Endodermal cell (in vitro differentiated cells): ENCODE data around the gene SELENON. TPM values are rescaled to one million over a fixed set of nuclear protein-coding genes. Genes with fewer than 3 reads are reported as not detected.

Experiments
- DNase-seq: peaks from one replicate; pipeline ENCODE4 v3.0.0-alpha.2; 2017
- H3K27ac ChIP-seq: 2 replicates; pipeline ENCODE4 v1.5.1; 2013; ENCODE audit warnings: mild to moderate bottlenecking, low read depth, low read length, moderate library complexity
- H3K27me3 ChIP-seq: 2 replicates; pipeline ENCODE4 v1.6.1; 2013; ENCODE audit warnings: mild to moderate bottlenecking, low read length, moderate library complexity; ENCODE audit not compliant: insufficient read depth, control insufficient read depth, poor library complexity, severe bottlenecking
- H3K36me3 ChIP-seq: 2 replicates; pipeline ENCODE4 v1.7.0; 2013; ENCODE audit warnings: mild to moderate bottlenecking, low read length, moderate library complexity; ENCODE audit not compliant: control insufficient read depth, insufficient read depth
- H3K4me1 ChIP-seq: one replicate; pipeline ENCODE4 v1.7.0; 2013; ENCODE audit warnings: low read length; ENCODE audit not compliant: control insufficient read depth, insufficient read depth
- H3K4me3 ChIP-seq: 2 replicates; pipeline ENCODE4 v1.5.1; 2013; ENCODE audit warnings: mild to moderate bottlenecking, low read length, moderate library complexity
- H3K9ac ChIP-seq: 2 replicates; pipeline ENCODE4 v1.6.1; 2013; ENCODE audit warnings: mild to moderate bottlenecking, low read length, moderate library complexity; ENCODE audit not compliant: poor library complexity, severe bottlenecking; ENCODE audit errors: extremely low read depth
- H3K9me3 ChIP-seq: 2 replicates; pipeline ENCODE4 v1.6.1; 2013; ENCODE audit warnings: mild to moderate bottlenecking, low read length, moderate library complexity; ENCODE audit not compliant: control insufficient read depth
- H3K27ac Mint-ChIP-seq: 2 replicates; pipeline ENCODE4 v1.8.0; 2020; ENCODE audit warnings: mixed read lengths
- H3K27me3 Mint-ChIP-seq: 2 replicates; pipeline ENCODE4 v1.8.0; 2021; ENCODE audit warnings: mild to moderate bottlenecking, mixed read lengths; ENCODE audit not compliant: insufficient read depth
- H3K36me3 Mint-ChIP-seq: 2 replicates; pipeline ENCODE4 v1.8.0; 2020; ENCODE audit warnings: low read depth, mixed read lengths
- H3K4me1 Mint-ChIP-seq: 2 replicates; pipeline ENCODE4 v1.8.0; 2020; ENCODE audit warnings: mixed read lengths
- H3K4me3 Mint-ChIP-seq: 2 replicates; pipeline ENCODE4 v1.8.0; 2020; ENCODE audit warnings: mild to moderate bottlenecking, moderate library complexity, mixed read lengths
- H3K9me3 Mint-ChIP-seq: 2 replicates; pipeline ENCODE4 v1.8.0; 2020; ENCODE audit warnings: mild to moderate bottlenecking, mixed read lengths
- CTCF ChIP-seq: fragments of 200-600 bp; sonication (generic); conservative IDR thresholded peaks from 2 replicates; pipeline ENCODE4 v1.5.0; 2021; ENCODE audit warnings: antibody characterized with exemption, mild to moderate bottlenecking
- WGBS, 2 experiments: methylation state at CpG; one replicate each; pipeline versions ENCODE4 v1.1.5 to v1.1.7; 2013; ENCODE audit warnings: missing lambda C conversion rate in 2 of 2, mixed read lengths in 1 of 2; ENCODE audit not compliant: insufficient coverage in 1 of 2, insufficient read length in 1 of 2; 5-methylcytosine and 5-hydroxymethylcytosine counted together
- total RNA-seq, 2 donors: library from RNA; stranded (reverse); fragmentation: NEBNext Ultra II Directional in 1 of 2; extraction: Animal tissue kit (Norgen Biotek cat#: 25700) in 1 of 2; gene quantifications; 2 replicates in 1 of 2; 3 replicates in 1 of 2; pipeline ENCODE4 v1.2.1, GENCODE V29; 2021

Gene SELENON
- total RNA-seq, 2 donors from 2014 or later, result 91.2 to 93.3 TPM

- H3K36me3 Mint-ChIP-seq, result peaks cover 71% of the 10 kb centered on the region
- Histone ChIP-seq H3K9ac (no peak overlapping the region), H3K27me3 (peaks cover 20% of the 10 kb centered on the region), H3K4me1 (peaks cover 28% of the 10 kb centered on the region), H3K27ac (no peak overlapping the region), H3K4me3 (no peak overlapping the region), H3K36me3 (peaks cover 75% of the 10 kb centered on the region), H3K9me3 (no peaks in the 10 kb centered on the region)
- peaks cover 39% of the 10 kb centered on the region for H3K4me1 Mint-ChIP-seq
- TF ChIP-seq CTCF, result no peak
- no peak overlapping the region for H3K27ac Mint-ChIP-seq
- WGBS, 2 experiments, result 79 to 100% methylated on average over 3 to 6 of the region's 6 CpGs
- H3K27me3 Mint-ChIP-seq, result peaks cover 15% of the 10 kb centered on the region
- H3K4me3 Mint-ChIP-seq, result no peak overlapping the region
- no peak for DNase-seq
- no peaks in the 10 kb centered on the region for H3K9me3 Mint-ChIP-seq
Measured at GRCh38 chr1:25832336-25833037, 32.5 kb downstream of the SELENON start.

GRCh38 chr1:25833158-25833557 is 33.2 kb downstream of the SELENON start:
- peaks cover 68% of the 10 kb centered on the region for H3K36me3 ChIP-seq
- no peak overlapping the region for H3K9ac ChIP-seq
- no peak for DNase-seq
- H3K27me3 ChIP-seq, result peaks cover 20% of the 10 kb centered on the region
- H3K4me1 Mint-ChIP-seq, result peaks cover 41% of the 10 kb centered on the region
- no peak for TF ChIP-seq CTCF
- no peak overlapping the region for H3K27ac Mint-ChIP-seq
- H3K4me3 ChIP-seq, result no peak overlapping the region
- H3K27me3 Mint-ChIP-seq, result peaks cover 15% of the 10 kb centered on the region
- peaks cover 28% of the 10 kb centered on the region for H3K4me1 ChIP-seq
- H3K27ac ChIP-seq, result no peak overlapping the region
- H3K36me3 Mint-ChIP-seq, result peaks cover 64% of the 10 kb centered on the region
- WGBS, 2 experiments, result 95 to 100% methylated on average over 3 to 5 of the region's 5 CpGs
- H3K9me3 Mint-ChIP-seq, result no peaks in the 10 kb centered on the region
- no peaks in the 10 kb centered on the region for H3K9me3 ChIP-seq
- no peak overlapping the region for H3K4me3 Mint-ChIP-seq

- peaks cover 54% of the 10 kb centered on the region for H3K36me3 Mint-ChIP-seq
- no peak for DNase-seq
Measured at GRCh38 chr1:25834894-25835293, 34.9 kb downstream of the SELENON start.

More at GRCh38 chr1:25834894-25835293, 34.9 kb downstream of the SELENON start:
- no peak overlapping the region for H3K9ac ChIP-seq
- no peaks in the 10 kb centered on the region for H3K9me3 ChIP-seq
- H3K27me3 ChIP-seq, result peaks cover 12% of the 10 kb centered on the region
- H3K9me3 Mint-ChIP-seq, result no peaks in the 10 kb centered on the region
- WGBS, 2 experiments, result 89 to 93% methylated on average over 3 of the region's 3 CpGs
- peaks cover 11% of the 10 kb centered on the region for H3K27me3 Mint-ChIP-seq
- TF ChIP-seq CTCF, result no peak
- no peak overlapping the region for H3K27ac Mint-ChIP-seq
- no peak overlapping the region for H3K4me3 ChIP-seq
- peaks cover 28% of the 10 kb centered on the region for H3K4me1 ChIP-seq
- H3K4me1 Mint-ChIP-seq, result peaks cover 47% of the 10 kb centered on the region
- peaks cover 53% of the 10 kb centered on the region for H3K36me3 ChIP-seq
- H3K27ac ChIP-seq, result no peak overlapping the region
- H3K4me3 Mint-ChIP-seq, result no peak overlapping the region
